Endodermal cell (in vitro differentiated cells): ENCODE data around the gene CBLB. TPM values are rescaled to one million over a fixed set of nuclear protein-coding genes. Genes with fewer than 3 reads are reported as not detected.

ENCODE experiments used
- DNase-seq: peaks from one replicate; pipeline ENCODE4 v3.0.0-alpha.2; 2017
- H3K27ac ChIP-seq: 2 replicates; pipeline ENCODE4 v1.5.1; 2013; ENCODE audit warnings: mild to moderate bottlenecking, low read depth, low read length, moderate library complexity
- H3K27me3 ChIP-seq: 2 replicates; pipeline ENCODE4 v1.6.1; 2013; ENCODE audit warnings: mild to moderate bottlenecking, low read length, moderate library complexity; ENCODE audit not compliant: insufficient read depth, control insufficient read depth, poor library complexity, severe bottlenecking
- H3K36me3 ChIP-seq: 2 replicates; pipeline ENCODE4 v1.7.0; 2013; ENCODE audit warnings: mild to moderate bottlenecking, low read length, moderate library complexity; ENCODE audit not compliant: control insufficient read depth, insufficient read depth
- H3K4me1 ChIP-seq: one replicate; pipeline ENCODE4 v1.7.0; 2013; ENCODE audit warnings: low read length; ENCODE audit not compliant: control insufficient read depth, insufficient read depth
- H3K4me3 ChIP-seq: 2 replicates; pipeline ENCODE4 v1.5.1; 2013; ENCODE audit warnings: mild to moderate bottlenecking, low read length, moderate library complexity
- H3K9ac ChIP-seq: 2 replicates; pipeline ENCODE4 v1.6.1; 2013; ENCODE audit warnings: mild to moderate bottlenecking, low read length, moderate library complexity; ENCODE audit not compliant: poor library complexity, severe bottlenecking; ENCODE audit errors: extremely low read depth
- H3K9me3 ChIP-seq: 2 replicates; pipeline ENCODE4 v1.6.1; 2013; ENCODE audit warnings: mild to moderate bottlenecking, low read length, moderate library complexity; ENCODE audit not compliant: control insufficient read depth
- H3K27ac Mint-ChIP-seq: 2 replicates; pipeline ENCODE4 v1.8.0; 2020; ENCODE audit warnings: mixed read lengths
- H3K27me3 Mint-ChIP-seq: 2 replicates; pipeline ENCODE4 v1.8.0; 2021; ENCODE audit warnings: mild to moderate bottlenecking, mixed read lengths; ENCODE audit not compliant: insufficient read depth
- H3K36me3 Mint-ChIP-seq: 2 replicates; pipeline ENCODE4 v1.8.0; 2020; ENCODE audit warnings: low read depth, mixed read lengths
- H3K4me1 Mint-ChIP-seq: 2 replicates; pipeline ENCODE4 v1.8.0; 2020; ENCODE audit warnings: mixed read lengths
- H3K4me3 Mint-ChIP-seq: 2 replicates; pipeline ENCODE4 v1.8.0; 2020; ENCODE audit warnings: mild to moderate bottlenecking, moderate library complexity, mixed read lengths
- H3K9me3 Mint-ChIP-seq: 2 replicates; pipeline ENCODE4 v1.8.0; 2020; ENCODE audit warnings: mild to moderate bottlenecking, mixed read lengths
- WGBS, 2 experiments: methylation state at CpG; one replicate each; pipeline versions ENCODE4 v1.1.5 to v1.1.7; 2013; ENCODE audit warnings: missing lambda C conversion rate in 2 of 2, mixed read lengths in 1 of 2; ENCODE audit not compliant: insufficient coverage in 1 of 2, insufficient read length in 1 of 2; 5-methylcytosine and 5-hydroxymethylcytosine counted together
- total RNA-seq, 2 donors: library from RNA; stranded (reverse); fragmentation: NEBNext Ultra II Directional in 1 of 2; extraction: Animal tissue kit (Norgen Biotek cat#: 25700) in 1 of 2; gene quantifications; 2 replicates in 1 of 2; 3 replicates in 1 of 2; pipeline ENCODE4 v1.2.1, GENCODE V29; 2021
- TF ChIP-seq, protein P1 (sequence below): fragments of 200-600 bp; sonication (generic); conservative IDR thresholded peaks from 2 replicates; pipeline ENCODE4 v1.5.0; 2021; ENCODE audit warnings: antibody characterized with exemption, mild to moderate bottlenecking

Gene CBLB
- total RNA-seq, 2 donors from 2014 or later: 45.4 to 60.5 TPM

DNA sequence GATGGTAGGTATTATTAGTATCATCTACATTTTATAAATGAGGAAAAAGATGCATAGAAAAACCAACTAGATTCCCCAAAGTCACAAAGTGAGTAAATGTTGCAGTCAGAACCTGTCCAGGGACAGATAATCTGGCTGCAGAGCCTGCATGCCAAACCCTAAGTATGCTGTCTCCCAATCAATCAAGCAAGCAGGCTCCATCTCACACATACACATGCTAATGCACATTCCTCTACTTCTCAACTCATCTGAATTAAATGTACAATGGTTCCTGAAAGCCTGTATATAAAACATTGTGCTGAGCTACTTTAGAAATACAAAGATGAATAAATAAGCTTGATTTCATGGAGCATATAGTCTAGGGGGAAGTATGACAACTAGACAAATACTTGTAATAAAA is 101.0 kb downstream of the CBLB start:
- no peak overlapping the region for H3K4me3 Mint-ChIP-seq
- H3K27me3 Mint-ChIP-seq: no peaks in the 10 kb centered on the region
- H3K9me3 ChIP-seq: peaks cover 22% of the 10 kb centered on the region
- H3K9ac ChIP-seq: no peak overlapping the region
- no peaks in the 10 kb centered on the region for H3K4me1 ChIP-seq
- no peaks in the 10 kb centered on the region for H3K27me3 ChIP-seq
- H3K36me3 ChIP-seq: peaks cover 3% of the 10 kb centered on the region
- no peak overlapping the region for H3K27ac Mint-ChIP-seq
- peaks cover 65% of the 10 kb centered on the region for H3K36me3 Mint-ChIP-seq
- no peak overlapping the region for H3K27ac ChIP-seq
- TF ChIP-seq, protein P1, sequence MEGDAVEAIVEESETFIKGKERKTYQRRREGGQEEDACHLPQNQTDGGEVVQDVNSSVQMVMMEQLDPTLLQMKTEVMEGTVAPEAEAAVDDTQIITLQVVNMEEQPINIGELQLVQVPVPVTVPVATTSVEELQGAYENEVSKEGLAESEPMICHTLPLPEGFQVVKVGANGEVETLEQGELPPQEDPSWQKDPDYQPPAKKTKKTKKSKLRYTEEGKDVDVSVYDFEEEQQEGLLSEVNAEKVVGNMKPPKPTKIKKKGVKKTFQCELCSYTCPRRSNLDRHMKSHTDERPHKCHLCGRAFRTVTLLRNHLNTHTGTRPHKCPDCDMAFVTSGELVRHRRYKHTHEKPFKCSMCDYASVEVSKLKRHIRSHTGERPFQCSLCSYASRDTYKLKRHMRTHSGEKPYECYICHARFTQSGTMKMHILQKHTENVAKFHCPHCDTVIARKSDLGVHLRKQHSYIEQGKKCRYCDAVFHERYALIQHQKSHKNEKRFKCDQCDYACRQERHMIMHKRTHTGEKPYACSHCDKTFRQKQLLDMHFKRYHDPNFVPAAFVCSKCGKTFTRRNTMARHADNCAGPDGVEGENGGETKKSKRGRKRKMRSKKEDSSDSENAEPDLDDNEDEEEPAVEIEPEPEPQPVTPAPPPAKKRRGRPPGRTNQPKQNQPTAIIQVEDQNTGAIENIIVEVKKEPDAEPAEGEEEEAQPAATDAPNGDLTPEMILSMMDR: no peak
- no peak for DNase-seq
- peaks cover 12% of the 10 kb centered on the region for H3K9me3 Mint-ChIP-seq
- H3K4me1 Mint-ChIP-seq: peaks cover 5% of the 10 kb centered on the region
- no peak overlapping the region for H3K4me3 ChIP-seq

DNA sequence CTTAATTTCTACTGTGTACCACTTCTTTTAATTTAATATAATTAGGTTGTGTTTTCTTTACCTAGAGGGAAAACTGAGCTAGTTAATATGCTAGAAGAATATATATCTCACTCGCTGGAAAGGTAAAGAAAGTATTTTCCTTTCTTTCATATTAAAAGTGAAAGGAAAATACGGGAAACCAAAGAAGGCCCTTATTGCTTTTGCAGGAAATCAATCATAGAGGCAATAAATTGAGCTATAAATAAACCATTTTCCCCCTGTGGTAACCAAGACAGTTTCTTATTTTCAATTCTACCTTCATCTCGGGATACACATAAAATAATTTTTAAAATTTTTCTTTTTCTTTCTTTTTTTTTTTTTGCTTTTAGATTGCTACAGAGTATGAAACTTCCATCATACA is 101.6 kb downstream of the CBLB start:
- Mint-ChIP-seq H3K9me3 (peaks cover 18% of the 10 kb centered on the region), H3K4me3 (no peak overlapping the region), H3K36me3 (peaks cover 65% of the 10 kb centered on the region), H3K4me1 (peaks cover 5% of the 10 kb centered on the region), H3K27ac (no peak overlapping the region), H3K27me3 (no peaks in the 10 kb centered on the region)
- peaks cover 8% of the 10 kb centered on the region for H3K36me3 ChIP-seq
- no peak overlapping the region for H3K4me3 ChIP-seq
- TF ChIP-seq, protein P1: no peak
- H3K9me3 ChIP-seq: peaks cover 28% of the 10 kb centered on the region
- no peak overlapping the region for H3K27ac ChIP-seq
- 98 to 100% methylated on average over 1 to 3 of the region's 3 CpGs for WGBS, 2 experiments
- no peak overlapping the region for H3K9ac ChIP-seq
- H3K27me3 ChIP-seq: no peaks in the 10 kb centered on the region
- no peak for DNase-seq
- no peaks in the 10 kb centered on the region for H3K4me1 ChIP-seq

DNA sequence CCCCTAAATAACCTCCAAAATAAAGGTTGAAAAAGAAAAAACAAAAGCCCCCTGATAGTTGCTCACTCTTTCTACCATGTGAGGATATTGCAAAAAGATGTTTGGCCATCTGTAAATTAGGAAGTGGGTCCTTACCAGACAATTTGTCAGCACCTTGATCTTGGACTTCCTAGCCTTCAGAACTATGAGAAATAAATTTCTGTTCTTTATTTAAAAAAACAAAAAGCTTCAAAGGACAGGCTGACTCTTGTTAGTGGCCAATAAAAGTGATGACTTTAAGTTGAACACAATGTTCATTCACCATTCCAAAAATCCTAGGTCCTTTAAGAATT is 103.5 kb downstream of the CBLB start:
- no peak overlapping the region for H3K4me3 Mint-ChIP-seq
- H3K27me3 Mint-ChIP-seq: no peaks in the 10 kb centered on the region
- Histone ChIP-seq H3K9ac (no peak overlapping the region), H3K4me3 (no peak overlapping the region), H3K36me3 (peaks cover 8% of the 10 kb centered on the region), H3K27ac (no peak overlapping the region), H3K9me3 (peaks cover 47% of the 10 kb centered on the region), H3K4me1 (no peaks in the 10 kb centered on the region), H3K27me3 (no peaks in the 10 kb centered on the region)
- TF ChIP-seq, protein P1: no peak
- no peak for DNase-seq
- no peaks in the 10 kb centered on the region for H3K4me1 Mint-ChIP-seq
- no peak overlapping the region for H3K27ac Mint-ChIP-seq
- H3K36me3 Mint-ChIP-seq: peaks cover 68% of the 10 kb centered on the region
- H3K9me3 Mint-ChIP-seq: peaks cover 37% of the 10 kb centered on the region
